Progenitor cell of endocrine pancreas (in vitro differentiated cells): ENCODE measurements around the gene GOLPH3L. TPM values are rescaled to one million over a fixed set of nuclear protein-coding genes. Genes with fewer than 3 reads are reported as not detected.

Experiments used
- DNase-seq: peaks from one replicate; pipeline ENCODE4 v3.0.0; 2021; ENCODE audit warnings: low spot score; ENCODE audit not compliant: unreplicated experiment
- H3K27ac Mint-ChIP-seq: 2 replicates; pipeline ENCODE4 v1.8.0; 2021; ENCODE audit warnings: mild to moderate bottlenecking, moderate library complexity, mixed read lengths
- H3K27me3 Mint-ChIP-seq: 2 replicates; pipeline ENCODE4 v1.8.0; 2021; ENCODE audit warnings: mixed read lengths
- H3K36me3 Mint-ChIP-seq: 2 replicates; pipeline ENCODE4 v1.8.0; 2022; ENCODE audit warnings: mixed read lengths; ENCODE audit not compliant: insufficient read depth
- H3K4me1 Mint-ChIP-seq: 2 replicates; pipeline ENCODE4 v1.8.0; 2021; ENCODE audit warnings: low read depth, mixed read lengths
- H3K4me3 Mint-ChIP-seq: 2 replicates; pipeline ENCODE4 v1.8.0; 2021; ENCODE audit warnings: low read depth, mild to moderate bottlenecking, moderate library complexity, mixed read lengths
- H3K9me3 Mint-ChIP-seq: 2 replicates; pipeline ENCODE4 v1.8.0; 2021; ENCODE audit warnings: low read depth, mixed read lengths
- CTCF ChIP-seq: fragments of 200-600 bp; sonication (generic); IDR thresholded peaks from one replicate; pipeline ENCODE4 v1.5.0; 2021; ENCODE audit warnings: antibody characterized with exemption, mild to moderate bottlenecking; ENCODE audit not compliant: unreplicated experiment
- long read RNA-seq: library from polyadenylated mRNA; unstranded; transcript quantifications from one replicate; pipeline ENCODE4 v2.0.0, GENCODE V29; 2020
- total RNA-seq: library from RNA; stranded (reverse); gene quantifications from 2 replicates; pipeline ENCODE4 v1.2.1, GENCODE V29; 2021

The GOLPH3L gene
- total RNA-seq, result 30.6 and 31.9 TPM in 2 replicates
- long read RNA-seq, transcript GOLPH3L-201 (5 exons, 2,999 nt), result major isoform, 83 of 115 reads
- long read RNA-seq, partial matches to known transcripts, result 2 of 115 reads
- long read RNA-seq, other reads (novel, unspliced or antisense), result 26 of 115 reads

GRCh38 chr1:150696995-150697927 lies at the start of gene GOLPH3L:
Gene GOLPH3L, minus strand, starts transcription at chr1:150697154. Its CDS starts 2,316 bp downstream, at chr1:150694838.
- H3K36me3 Mint-ChIP-seq, result peaks cover 8% of the 10 kb centered on the region
- no peak for TF ChIP-seq CTCF
- DNase-seq, result peak; percentile 82
- no peaks in the 10 kb centered on the region for H3K9me3 Mint-ChIP-seq
- peak within 1 kb of the TSS; percentile 97 for H3K27ac Mint-ChIP-seq
- no peaks in the 10 kb centered on the region for H3K27me3 Mint-ChIP-seq
- peaks cover 12% of the 10 kb centered on the region for H3K4me1 Mint-ChIP-seq
- H3K4me3 Mint-ChIP-seq, result peak within 1 kb of the TSS; percentile 94

GRCh38 chr1:150730130-150730721 lies 33.3 kb upstream of the GOLPH3L start:
- Mint-ChIP-seq H3K27ac (no peak overlapping the region), H3K36me3 (no peaks in the 10 kb centered on the region), H3K4me1 (no peaks in the 10 kb centered on the region), H3K27me3 (no peaks in the 10 kb centered on the region), H3K4me3 (no peak overlapping the region), H3K9me3 (no peaks in the 10 kb centered on the region)
- DNase-seq, result no peak
- TF ChIP-seq CTCF, result no peak

GRCh38 chr1:150724336-150724735 lies 27.4 kb upstream of the GOLPH3L start:
- no peak overlapping the region for H3K27ac Mint-ChIP-seq
- no peaks in the 10 kb centered on the region for H3K36me3 Mint-ChIP-seq
- H3K4me3 Mint-ChIP-seq, result no peak overlapping the region
- no peak for TF ChIP-seq CTCF
- H3K4me1 Mint-ChIP-seq, result no peaks in the 10 kb centered on the region
- H3K9me3 Mint-ChIP-seq, result no peaks in the 10 kb centered on the region
- H3K27me3 Mint-ChIP-seq, result no peaks in the 10 kb centered on the region
- no peak for DNase-seq

GRCh38 chr1:150720703-150721102 lies 23.7 kb upstream of the GOLPH3L start, which contains the start of gene HORMAD1:
Gene HORMAD1, minus strand, starts transcription at chr1:150720895. Its CDS starts 1,390 bp downstream, at chr1:150719505.
- Mint-ChIP-seq H3K27ac (no peak within 1 kb of the TSS), H3K27me3 (no peaks in the 10 kb centered on the region), H3K4me1 (no peaks in the 10 kb centered on the region), H3K9me3 (no peaks in the 10 kb centered on the region), H3K4me3 (no peak within 1 kb of the TSS), H3K36me3 (no peaks in the 10 kb centered on the region)
- no peak for TF ChIP-seq CTCF
- DNase-seq, result no peak

- H3K27me3 Mint-ChIP-seq, result no peaks in the 10 kb centered on the region
- H3K4me3 Mint-ChIP-seq, result no peak overlapping the region
- H3K27ac Mint-ChIP-seq, result no peak overlapping the region
- no peak for TF ChIP-seq CTCF
- H3K9me3 Mint-ChIP-seq, result no peaks in the 10 kb centered on the region
- no peaks in the 10 kb centered on the region for H3K4me1 Mint-ChIP-seq
- no peaks in the 10 kb centered on the region for H3K36me3 Mint-ChIP-seq
- DNase-seq, result no peak
Observed at GRCh38 chr1:150720098-150720497, 23.1 kb upstream of the GOLPH3L start.
